Body of pancreas (tissue), 4 donors: ENCODE data around the gene TNIK.

ENCODE experiments used
- POLR2A ChIP-seq, 3 donors: fragments of 450-650 bp; IDR thresholded peaks; one replicate each; pipeline ENCODE4 v1.6.1; 2016; ENCODE audit warnings: antibody characterized with exemption in 3 of 3, mild to moderate bottlenecking in 2 of 3
- TF ChIP-seq, protein P1 (sequence below), 7 experiments: fragments of 450-650 bp in 4 of 7; fragments of 200-600 bp in 3 of 7; sonication (generic) in 3 of 7; IDR thresholded peaks; one replicate each; pipeline ENCODE4 v1.5.1; 2016 to 2019; ENCODE audit warnings: antibody characterized with exemption in 7 of 7

DNA sequence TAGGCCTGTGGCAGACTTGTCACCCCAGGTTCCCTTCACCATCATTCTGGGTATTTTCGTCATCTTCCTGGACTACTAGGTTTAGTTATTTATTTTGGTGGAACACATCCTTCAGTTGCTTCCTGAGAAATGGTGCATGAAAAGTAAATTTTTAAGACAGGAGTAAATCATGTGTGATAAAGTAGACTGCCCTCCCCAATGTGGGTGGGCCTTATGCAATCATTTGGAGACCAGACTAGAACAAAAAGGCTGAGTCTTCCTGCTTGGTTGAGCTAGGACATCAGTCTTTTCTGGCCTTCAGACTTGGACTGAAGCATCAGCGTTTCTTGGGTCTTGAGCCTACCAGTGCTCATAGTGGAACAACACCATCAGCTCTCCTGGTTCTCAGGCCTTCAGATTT lies 382.9 kb downstream of the TNIK start:
- TF ChIP-seq, protein P1, sequence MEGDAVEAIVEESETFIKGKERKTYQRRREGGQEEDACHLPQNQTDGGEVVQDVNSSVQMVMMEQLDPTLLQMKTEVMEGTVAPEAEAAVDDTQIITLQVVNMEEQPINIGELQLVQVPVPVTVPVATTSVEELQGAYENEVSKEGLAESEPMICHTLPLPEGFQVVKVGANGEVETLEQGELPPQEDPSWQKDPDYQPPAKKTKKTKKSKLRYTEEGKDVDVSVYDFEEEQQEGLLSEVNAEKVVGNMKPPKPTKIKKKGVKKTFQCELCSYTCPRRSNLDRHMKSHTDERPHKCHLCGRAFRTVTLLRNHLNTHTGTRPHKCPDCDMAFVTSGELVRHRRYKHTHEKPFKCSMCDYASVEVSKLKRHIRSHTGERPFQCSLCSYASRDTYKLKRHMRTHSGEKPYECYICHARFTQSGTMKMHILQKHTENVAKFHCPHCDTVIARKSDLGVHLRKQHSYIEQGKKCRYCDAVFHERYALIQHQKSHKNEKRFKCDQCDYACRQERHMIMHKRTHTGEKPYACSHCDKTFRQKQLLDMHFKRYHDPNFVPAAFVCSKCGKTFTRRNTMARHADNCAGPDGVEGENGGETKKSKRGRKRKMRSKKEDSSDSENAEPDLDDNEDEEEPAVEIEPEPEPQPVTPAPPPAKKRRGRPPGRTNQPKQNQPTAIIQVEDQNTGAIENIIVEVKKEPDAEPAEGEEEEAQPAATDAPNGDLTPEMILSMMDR (IDR thresholded peaks at IDR 0.05): no peak
- TF ChIP-seq POLR2A (IDR thresholded peaks at IDR 0.05): no peak
